HuH-7.5 (cell line): ENCODE results near the gene PRPF40A.

Experiments
- DNase-seq: peaks from one replicate; pipeline ENCODE4 v3.0.0; 2011; ENCODE audit warnings: low spot score

PRPF40A gene

DNA sequence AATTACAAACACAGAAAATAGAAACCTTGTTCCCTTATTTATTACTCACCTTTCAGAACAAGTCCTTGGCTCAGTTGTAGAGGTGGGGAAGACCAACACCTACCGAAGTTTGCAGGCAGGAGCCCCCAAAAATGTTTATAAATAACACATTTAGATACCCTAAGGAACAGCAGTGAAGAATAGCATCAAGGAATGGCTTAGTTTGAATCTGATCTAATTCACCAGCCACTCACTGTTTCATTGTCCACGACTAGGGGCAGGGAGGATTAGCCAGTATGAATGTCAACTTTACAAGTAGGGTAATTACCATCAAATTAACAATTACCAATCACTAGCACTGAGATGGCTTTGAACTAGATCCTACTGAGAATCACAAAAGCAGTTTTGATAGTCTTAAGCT is 65.4 kb downstream of the PRPF40A start:
- no peak for DNase-seq

DNA sequence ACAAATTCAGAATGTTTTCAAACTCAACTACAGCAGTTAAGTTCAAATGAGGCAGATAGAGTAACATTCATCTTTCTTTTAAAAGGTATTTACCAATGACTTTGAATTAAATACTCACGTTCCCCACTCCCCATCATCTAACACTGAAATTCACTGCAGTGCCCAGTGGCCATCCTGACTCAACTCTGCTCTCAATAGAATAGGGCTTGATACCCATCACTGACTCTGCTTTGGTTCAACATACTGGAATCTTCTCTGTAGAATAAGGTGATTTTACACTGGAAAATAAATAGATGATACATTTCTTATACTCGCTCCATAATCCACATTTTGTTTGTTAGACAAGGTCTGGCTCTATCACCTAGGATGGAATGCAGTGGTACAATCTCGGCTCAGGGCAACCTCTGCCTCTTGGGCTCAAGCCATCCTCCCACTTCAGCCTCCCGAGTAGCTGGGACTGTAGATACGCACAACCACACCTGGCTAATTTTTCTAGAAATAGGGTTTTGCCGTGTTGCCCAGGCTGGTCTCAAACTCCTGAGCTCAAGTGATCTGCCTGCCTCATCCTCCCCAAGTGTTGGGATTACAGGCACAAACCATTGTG is 66.4 kb downstream of the PRPF40A start:
- no peak for DNase-seq

DNA sequence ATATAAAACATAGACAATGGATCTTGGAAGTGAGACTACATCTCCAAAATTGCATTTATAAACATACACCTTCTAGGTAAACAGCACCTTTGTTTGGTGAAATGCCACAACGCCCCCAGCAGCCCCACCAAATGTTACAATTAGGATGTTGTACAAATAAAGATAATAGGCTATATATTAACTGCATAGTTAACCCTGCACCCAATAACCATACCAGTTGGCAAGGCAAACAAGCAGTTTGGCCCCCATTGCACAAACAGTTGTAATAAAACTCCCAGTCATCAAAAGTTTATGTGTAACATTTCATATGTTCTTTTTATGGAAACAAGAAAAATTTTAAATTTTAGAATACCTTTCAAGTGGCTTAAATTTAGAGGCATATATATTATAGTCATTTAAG is 67.3 kb downstream of the PRPF40A start:
- no peak for DNase-seq

DNA sequence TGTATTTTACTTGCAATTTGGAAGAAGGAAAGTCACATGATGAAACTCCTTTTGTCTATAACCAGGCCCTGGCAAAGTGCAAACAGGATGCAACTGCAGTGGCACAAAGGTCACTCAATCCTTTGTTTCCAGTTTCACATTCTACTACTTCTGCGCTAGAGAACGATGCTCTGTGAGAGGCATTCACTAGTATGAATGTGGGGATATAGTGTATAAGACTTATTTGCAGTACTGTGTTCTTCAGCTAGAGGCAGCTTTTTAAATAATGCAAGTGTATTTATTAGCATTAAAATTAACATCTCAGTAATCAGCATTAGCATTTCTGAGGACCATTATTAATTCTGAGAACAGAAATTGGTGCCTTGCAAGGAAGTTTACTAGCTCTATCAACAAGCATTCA is 68.9 kb downstream of the PRPF40A start:
- DNase-seq = no peak

DNA sequence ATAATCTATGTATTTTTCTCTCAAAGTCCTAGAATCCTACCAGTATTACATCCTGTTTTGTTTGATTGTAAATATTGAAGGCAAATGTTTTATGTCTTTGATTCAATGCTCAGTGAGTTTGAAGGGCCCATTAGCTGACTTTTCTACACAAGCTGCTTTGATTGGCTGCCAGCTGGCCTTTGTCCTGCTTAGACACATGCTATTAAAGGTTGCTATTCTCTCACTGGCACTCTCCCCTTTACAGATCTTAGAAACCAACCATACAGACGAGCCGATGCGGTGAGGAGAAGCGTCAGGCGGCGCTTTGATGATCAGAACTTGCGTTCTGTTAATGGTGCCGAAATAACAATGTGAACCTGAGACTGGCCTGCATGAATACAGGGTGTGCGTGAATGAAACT is 69.7 kb downstream of the PRPF40A start:
- no peak for DNase-seq

DNA sequence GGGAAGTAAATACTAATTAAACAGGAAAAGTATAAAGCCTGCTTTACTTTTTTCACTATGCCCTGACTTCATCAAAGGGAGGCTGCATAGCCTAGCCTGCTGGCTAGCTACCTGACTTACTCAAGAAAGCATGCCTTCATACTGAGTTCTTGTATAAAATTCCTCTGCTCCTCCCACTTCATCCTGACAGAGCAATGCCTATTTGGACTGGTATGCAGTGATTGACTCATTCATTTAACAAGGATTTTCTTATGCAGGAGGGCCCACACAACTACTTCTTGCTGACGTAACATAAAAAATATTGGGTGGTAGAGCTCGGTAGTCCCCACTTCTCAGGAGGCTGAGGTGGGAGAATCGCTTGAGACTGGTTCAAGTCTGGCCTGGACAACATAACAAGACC is 70.5 kb downstream of the PRPF40A start:
- DNase-seq = no peak

DNA sequence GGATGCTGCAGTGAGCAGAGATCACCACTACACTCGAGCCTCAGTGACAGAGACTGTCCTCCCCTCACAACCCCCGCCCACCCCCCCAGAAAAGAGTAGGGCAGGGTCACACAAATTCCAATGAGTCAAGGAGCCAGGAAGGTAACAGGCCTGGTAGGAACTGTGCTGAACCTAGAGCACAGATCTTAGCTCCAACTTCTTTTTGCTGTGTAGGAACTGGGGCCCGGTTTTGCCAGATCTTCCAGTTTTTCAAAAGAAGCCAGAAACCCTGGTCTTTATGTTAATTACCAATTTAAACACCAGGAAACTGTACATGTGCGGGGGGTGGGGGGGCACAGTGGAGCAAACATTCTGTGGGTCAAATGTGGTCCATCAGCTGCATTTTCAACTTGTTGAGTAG is 71.0 kb downstream of the PRPF40A start:
- DNase-seq = no peak

DNA sequence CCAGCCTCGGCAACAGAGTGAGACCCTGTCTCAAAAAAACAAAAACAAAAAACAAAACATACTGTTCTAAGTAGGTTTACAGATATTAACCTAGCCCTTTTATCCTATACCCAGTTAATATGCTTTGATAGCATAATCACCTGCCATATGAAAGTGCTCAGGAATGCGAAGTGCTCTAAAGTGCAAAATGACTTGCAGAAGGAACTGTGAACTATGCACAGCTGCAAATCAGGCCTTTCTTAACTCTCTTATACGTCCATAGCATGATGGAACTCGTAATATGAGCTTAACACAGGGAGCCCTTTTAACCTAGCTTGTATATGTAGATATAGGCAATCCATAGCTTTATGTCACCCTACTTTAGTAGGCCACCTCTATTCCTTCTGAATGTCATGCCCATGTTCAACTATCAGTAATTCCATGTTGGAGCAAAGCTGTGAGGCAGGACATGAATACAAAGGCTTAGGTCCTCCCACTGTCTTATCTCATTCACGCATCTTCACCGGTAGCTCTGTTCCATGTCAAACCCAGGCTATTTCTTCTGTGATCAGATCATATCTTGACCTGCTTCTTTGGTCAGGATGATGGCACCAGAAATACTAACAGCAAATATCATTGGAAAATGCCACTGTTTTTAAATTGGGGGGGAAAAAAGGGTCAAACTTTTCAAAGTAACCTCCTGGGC is 72.9 kb downstream of the PRPF40A start:
- DNase-seq = no peak

DNA sequence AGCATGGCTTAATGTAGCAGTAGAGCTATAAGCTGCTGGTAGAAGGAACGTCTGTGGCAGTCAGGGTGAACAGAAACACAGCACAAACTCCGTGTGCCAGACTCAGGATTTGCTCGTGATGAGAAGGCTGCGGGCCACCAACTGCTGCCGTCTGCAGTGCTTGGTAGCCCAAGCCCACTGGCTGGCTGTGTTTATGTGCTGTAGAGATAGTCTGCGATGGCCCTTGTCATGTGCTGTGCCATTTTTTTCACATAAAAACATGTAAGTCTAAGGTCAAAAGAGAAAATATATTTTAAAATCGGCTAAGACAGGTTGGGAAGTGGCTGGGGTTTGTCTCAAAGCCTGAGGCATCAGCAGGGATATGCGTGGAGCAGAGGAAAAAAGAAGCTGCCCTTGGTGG is 78.7 kb downstream of the PRPF40A start:
- DNase-seq = no peak

DNA sequence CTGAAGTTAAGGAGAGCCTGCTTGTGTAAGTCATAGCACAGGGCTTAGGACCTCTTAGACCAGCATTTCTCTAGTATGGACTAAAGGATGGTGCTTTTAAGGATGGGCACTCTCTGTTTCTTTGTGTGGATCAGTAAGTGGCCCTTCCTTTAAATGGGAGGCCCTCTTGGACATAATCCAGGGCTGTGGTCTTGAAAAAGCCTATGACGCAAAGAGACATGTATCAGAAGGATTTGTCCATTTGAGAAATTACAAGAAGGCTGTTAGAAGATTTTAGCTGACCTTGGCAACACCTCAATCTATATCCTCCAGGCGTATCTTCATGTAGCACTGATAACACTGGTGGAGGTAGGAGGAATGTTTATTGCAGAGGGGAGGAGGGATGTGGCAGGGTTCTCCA is 79.2 kb downstream of the PRPF40A start:
- DNase-seq = no peak

DNA sequence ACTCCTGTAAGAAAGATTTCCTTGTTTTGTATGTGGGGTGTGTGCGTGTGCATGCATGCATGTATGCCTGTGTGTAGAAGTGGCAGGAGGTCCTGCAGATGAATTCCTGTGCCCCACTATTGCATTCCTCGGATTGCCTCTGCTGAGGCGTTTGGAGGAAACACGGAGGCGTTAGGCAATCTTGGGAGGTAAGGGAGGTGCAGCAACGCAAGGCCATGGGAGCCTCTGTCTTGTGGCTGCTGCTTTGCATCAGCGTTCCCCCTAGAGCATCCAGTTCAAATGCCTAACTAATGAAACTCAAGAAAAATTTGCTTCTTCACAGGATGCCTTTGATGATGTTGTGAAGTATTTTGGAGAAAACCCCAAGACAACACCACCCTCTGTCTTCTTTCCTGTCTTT is 80.0 kb downstream of the PRPF40A start:
- no peak for DNase-seq

DNA sequence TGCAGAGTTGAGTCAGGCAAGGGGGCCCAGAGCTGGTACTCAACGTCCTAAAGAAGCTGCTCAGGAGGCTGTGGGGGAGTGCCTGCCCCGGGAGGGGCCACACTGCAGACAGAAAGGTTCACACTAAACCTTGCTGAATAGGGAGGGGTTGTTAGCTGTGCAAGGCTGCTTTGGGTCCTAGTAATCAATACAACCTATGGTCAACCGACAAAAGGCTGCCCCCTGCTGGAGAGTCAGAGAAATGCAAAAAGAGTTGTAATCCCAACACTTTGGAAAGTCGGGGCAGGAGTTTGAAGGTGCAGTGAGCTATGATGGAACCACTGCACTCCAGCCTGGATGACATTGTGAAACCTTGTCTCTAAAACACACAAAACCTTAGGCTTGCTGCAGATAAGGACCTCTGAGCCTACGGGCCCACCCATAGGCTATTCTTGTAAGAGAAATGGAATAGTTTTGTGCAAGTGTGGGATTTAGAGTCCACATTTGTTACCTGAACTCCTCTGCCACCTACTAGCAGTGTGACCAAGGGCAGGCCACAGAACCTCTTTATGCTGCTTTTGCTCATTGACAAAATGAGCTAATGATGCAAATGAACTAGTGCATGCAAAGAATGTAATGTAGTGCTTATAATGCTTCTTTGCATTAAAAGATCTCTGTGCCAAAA is 81.5 kb downstream of the PRPF40A start:
- peak; percentile 70 for DNase-seq

DNA sequence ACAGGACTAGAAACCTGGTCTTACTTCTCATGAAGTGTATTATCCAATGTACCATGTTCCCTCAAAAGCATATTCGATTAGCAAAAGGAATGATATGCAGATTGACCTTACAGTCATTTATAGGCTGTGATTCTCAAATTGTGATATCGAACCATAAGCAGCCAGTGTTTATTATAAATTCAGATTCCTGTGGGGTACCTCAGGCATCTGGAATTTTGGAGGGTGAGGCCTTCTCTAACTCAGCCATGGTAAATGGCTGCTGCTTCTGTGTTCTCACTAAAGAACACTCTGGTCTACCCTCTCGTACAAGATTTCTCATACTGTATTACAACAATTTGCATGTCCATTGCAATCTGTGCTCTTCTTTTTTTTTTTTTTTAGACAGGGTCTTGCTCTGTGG is 84.5 kb downstream of the PRPF40A start:
- DNase-seq = no peak

DNA sequence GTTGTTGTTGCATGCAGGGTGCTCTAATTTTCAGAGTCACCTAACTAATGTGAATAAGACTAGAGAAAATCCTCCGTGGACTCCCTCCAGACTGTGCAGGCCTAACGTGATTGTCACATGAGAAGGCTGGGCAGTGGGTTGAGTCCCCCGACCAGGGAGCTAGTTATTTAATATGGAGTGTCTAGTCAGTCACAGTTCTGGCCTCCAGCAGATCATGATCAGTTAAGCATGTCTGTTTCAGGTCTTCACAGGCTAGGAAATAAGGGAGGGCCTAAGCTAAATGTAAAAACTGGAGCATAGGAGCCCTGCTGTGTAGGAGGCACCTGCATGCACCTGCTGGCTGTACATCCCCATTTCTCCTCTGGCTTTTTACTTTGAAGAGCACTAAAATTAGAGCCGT is 86.8 kb downstream of the PRPF40A start:
- no peak for DNase-seq

DNA sequence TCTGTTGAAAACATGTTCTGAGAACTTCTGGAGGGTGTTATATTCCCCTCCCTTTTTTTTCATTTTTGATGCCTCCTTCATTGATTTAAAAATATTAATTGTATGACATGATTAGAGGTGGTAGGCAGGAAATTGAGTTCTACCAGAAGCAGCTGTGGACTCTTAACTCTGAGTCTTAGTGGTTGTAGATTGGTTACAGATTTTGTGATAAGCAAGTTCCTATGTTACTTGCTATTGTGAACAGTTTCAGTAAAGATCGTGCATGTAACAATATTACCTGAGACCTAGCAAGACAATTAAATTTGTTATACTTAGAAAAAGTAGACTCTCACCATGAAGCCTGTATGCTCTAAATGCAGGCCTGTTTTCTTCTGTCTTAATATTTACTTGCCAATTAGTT is 88.1 kb downstream of the PRPF40A start:
- DNase-seq = no peak

DNA sequence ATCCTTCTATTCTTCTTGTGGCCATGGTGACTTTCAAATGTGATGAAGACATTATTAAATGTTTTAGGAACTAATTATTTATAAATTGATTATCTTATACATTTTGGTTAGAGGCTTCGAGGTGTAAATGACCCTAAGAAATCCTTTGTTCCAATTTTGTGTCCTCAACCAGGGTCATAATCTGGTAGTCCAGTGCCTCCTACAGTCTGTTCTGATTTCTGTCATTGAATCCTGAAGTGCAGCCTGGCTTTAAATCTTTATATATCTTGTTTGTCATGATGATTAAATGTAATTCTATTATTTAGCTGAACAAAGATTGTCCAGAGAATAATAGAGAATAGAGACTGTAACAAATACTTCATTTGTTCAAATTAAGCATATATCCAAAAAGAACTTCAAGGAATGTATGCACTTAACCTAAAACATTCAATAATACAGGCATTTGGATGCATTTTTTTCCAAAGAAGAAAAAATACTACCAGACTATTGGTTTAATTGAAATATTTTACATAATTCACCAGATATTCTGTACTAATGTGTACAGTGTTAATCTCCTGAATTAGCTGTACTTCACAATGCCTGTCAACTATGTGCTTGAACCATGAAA is 89.8 kb downstream of the PRPF40A start:
- peak; percentile 44 for DNase-seq

DNA sequence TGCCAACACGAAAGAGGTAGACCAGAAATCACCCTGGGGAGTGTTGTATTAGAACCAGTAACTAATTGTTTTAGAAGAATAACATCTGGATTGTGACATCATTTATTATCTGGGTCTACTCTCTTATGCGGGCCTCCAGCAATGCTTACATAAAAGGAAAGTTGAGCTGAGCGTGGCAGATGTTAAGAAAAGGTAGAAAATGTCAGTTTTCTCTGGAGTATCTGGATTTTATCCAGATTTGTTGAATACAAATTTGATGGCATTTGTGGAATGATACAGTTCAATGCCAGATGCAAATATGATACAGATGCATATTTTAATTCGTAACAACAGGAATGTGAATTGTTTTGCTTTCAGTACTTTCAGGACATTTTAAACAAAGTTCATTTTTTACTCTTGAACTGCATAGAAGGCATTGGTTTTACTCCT is 90.3 kb downstream of the PRPF40A start:
- DNase-seq = no peak

DNA sequence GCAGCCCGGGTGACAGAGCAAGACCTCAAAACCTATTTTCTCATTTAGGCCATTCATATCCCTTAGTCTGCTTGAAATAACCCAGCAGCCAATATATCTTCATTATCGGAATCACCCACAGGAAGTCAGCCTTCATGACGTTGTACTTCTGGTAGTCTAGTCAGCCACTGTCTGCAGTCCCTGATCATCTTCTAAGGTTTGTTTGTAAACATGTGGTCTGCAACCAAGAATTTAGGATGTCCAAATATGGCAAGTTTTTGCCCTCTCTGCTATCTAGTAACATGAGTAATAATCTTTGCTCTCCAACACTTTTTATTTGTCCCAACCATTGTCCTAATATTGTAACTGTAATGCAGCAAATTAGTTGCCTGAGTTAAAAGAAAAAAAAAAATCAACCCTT is 92.5 kb downstream of the PRPF40A start:
- DNase-seq = no peak

DNA sequence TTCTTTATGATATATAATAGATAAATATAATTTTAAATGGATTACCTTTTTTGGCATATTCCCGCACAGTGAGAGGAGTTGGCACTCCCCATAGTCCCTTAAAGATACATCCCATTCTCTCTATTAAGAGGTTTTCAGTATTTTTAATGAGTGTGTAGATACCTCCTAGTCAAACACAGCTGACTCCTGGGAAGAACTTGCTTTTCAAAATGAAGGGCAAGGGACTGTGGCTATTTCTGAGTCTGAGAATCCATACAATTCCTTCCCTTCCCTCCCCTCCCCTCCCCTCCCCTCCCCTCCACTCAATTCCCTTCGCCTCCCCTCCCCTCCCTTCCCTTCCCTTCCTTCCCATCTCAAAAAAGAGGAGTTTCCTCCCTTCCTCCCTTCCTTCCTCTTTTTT is 93.5 kb downstream of the PRPF40A start:
- DNase-seq = no peak

DNA sequence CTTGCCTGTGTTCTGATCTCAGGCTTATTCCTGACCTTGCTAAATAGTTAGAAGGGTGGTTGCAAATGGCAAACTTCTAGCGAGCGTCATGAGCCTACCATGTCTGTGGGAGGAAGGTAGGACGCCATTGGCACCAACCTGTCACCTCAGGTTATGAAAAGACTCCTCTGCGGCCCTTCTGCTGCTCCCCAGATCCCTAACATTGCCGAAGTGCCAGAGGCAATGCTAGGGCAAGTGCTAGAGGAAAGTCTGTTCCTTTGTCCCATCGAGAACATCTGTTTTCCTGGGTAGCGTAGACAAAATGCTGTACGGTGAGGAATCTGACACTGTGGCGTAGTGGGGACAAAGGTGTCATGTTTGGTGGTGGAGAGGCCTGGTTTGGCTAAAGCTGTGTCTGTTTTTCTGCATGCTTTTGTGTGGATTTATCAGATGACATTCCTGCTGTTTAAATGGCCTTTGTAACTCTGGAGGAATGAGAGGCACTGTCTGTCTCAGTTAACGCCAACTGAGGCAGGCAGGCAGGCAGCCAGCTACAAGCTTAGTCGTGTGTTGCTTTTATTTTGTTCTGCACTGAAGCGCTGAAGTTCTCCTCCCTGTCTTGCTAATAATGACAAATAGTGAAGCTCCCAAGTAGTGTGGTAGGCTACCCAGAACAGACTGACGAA is 94.1 kb downstream of the PRPF40A start:
- no peak for DNase-seq

DNA sequence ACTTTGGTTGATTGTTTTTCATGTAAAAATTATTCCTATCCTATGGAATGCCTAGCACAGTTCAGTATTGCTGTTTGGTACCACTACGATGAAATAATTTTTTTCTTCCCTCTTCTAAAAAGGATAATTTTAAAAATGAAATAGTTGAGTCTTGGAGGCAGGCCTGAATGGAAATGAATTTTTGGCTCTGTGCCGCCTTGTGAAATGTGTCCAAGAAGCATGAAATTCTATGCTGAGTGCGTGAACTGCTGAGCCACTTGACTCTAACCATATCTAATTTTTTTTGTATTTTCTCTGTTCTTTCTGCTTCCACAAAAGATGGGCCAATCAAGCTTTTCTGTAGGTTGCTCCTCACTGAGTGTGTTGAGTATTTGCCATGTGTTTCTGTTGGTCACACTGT is 95.0 kb downstream of the PRPF40A start:
- DNase-seq = no peak

DNA sequence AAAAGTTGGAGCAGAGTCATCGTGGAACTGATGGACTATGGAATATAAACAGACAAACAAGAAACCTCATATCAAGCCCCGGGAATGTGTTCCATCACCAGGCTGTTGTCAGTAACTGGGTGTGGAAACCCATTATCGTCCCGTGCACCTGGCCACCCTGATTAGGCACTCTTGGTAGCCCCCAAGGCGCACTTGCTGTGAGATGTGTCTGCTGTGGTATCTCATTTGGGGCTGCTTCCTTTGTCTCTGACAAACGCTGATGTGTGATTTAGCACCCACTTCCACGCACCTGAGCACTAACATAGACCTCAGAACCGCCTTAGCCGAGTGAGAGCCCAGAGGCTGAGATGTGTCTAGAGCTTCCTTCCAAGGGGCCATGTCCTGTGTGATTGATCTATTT is 96.3 kb downstream of the PRPF40A start:
- no peak for DNase-seq

DNA sequence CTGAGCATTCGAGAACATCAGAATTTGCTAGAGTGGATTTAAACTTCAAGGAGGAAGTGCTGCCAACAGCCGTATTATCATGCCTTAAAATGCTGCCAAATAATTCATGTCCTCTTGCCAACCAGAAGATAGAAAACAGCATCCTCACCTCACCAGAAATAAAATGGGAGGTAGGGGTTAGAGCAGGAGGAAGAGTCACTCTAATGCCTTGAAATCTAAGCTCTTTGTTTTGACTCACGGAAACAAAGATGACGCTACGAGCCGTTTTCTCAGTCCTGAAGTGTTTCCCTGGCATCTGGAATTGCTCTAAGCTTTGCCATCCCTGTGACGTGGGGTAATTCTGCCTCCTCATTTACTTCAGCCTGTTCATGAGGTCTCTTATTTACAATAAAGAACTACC is 97.1 kb downstream of the PRPF40A start:
- no peak for DNase-seq
